PC-3 (cell line): ENCODE data around the gene PCBP3. TPM values are rescaled to one million over a fixed set of nuclear protein-coding genes. Genes with fewer than 3 reads are reported as not detected.

ENCODE experiments used
- ATAC-seq: fragments of 200-7000 bp; cut with Tn5 transposase; 2 replicates; pipeline ENCODE4 v1.9.1; 2020; ENCODE audit warnings: mild to moderate bottlenecking, moderate library complexity
- BruUV-seq: library from RNA; stranded (reverse); fragments of 400-500 nt; replicated peaks from 2 replicates; lab custom pipeline; 2021; lab: Mats Ljungman, UMichigan
- CTCF ChIA-PET: fragments of 300-600 bp; sonication (Branson Sonifier 250); formaldehyde crosslinking; loops from one replicate; lab custom pipeline; 2022; ENCODE audit warnings: antibody characterized with exemption; lab: Charles Lee
- POLR2A ChIA-PET: fragments of 300-600 bp; sonication (Branson Sonifier 250); formaldehyde crosslinking; loops from one replicate; lab custom pipeline; 2022; ENCODE audit warnings: antibody characterized with exemption; ENCODE audit not compliant: unreplicated experiment; lab: Charles Lee
- DNase-seq: peaks from one replicate; pipeline ENCODE4 v3.0.0-alpha.2; 2015
- H2AFZ ChIP-seq: fragments of 300-600 bp; sonication (generic); 2 replicates; pipeline ENCODE4 v1.6.0; 2016; ENCODE audit warnings: antibody characterized with exemption, low read length
- H3F3A ChIP-seq: fragments of 300-600 bp; sonication (generic); one replicate; pipeline ENCODE4 v1.6.0; 2017; ENCODE audit warnings: antibody characterized with exemption, low read length, control low read depth, mild to moderate bottlenecking; ENCODE audit not compliant: unreplicated experiment
- H3K27ac ChIP-seq: fragments of 300-600 bp; sonication (generic); 2 replicates; pipeline ENCODE4 v1.5.1; 2016; ENCODE audit warnings: mild to moderate bottlenecking, low read length
- H3K27me3 ChIP-seq: fragments of 300-600 bp; sonication (generic); 2 replicates; pipeline ENCODE4 v1.6.1; 2016; ENCODE audit warnings: low read length, mixed read lengths
- H3K36me3 ChIP-seq: fragments of 300-600 bp; sonication (generic); 2 replicates; pipeline ENCODE4 v1.6.1; 2016; ENCODE audit warnings: low read depth, mixed run types, low read length, mixed read lengths
- H3K4me1 ChIP-seq: fragments of 300-600 bp; sonication (generic); 2 replicates; pipeline ENCODE4 v1.5.1; 2016; ENCODE audit warnings: low read length; ENCODE audit not compliant: insufficient read depth
- H3K4me2 ChIP-seq: fragments of 300-600 bp; sonication (generic); 2 replicates; pipeline ENCODE4 v1.6.0; 2016; ENCODE audit warnings: low read length
- H3K4me3 ChIP-seq: fragments of 300-600 bp; sonication (generic); 2 replicates; pipeline ENCODE4 v1.5.1; 2016; ENCODE audit warnings: mild to moderate bottlenecking, low read length, mixed read lengths
- H3K79me2 ChIP-seq: fragments of 300-600 bp; sonication (generic); 2 replicates; pipeline ENCODE4 v1.6.1; 2017; ENCODE audit warnings: low read length, mixed read lengths
- H3K9ac ChIP-seq: fragments of 300-600 bp; sonication (generic); 2 replicates; pipeline ENCODE4 v1.6.0; 2016; ENCODE audit warnings: mild to moderate bottlenecking, low read length
- H3K9me2 ChIP-seq: fragments of 300-600 bp; sonication (generic); replicated peaks from 2 replicates; pipeline ENCODE4 v1.6.1; 2016; ENCODE audit warnings: mixed run types, low read length, mixed read lengths
- H3K9me3 ChIP-seq: fragments of 300-600 bp; sonication (generic); 2 replicates; pipeline ENCODE4 v1.6.1; 2016; ENCODE audit warnings: low read length, mixed read lengths
- H4K20me1 ChIP-seq: fragments of 300-600 bp; sonication (generic); 2 replicates; pipeline ENCODE4 v1.6.1; 2016; ENCODE audit warnings: low read length, mixed read lengths
- CTCF ChIP-seq: fragments of 300-600 bp; sonication (generic); conservative IDR thresholded peaks from 2 replicates; pipeline ENCODE4 v1.5.1; 2017; ENCODE audit warnings: antibody characterized with exemption, low read depth, mild to moderate bottlenecking, low read length
- EZH2 ChIP-seq: fragments of 300-600 bp; sonication (generic); IDR thresholded peaks from one replicate; pipeline ENCODE4 v1.6.1; 2017; ENCODE audit warnings: antibody characterized with exemption, mild to moderate bottlenecking, low read length; ENCODE audit not compliant: unreplicated experiment
- EZH2phosphoT487 ChIP-seq: fragments of 300-600 bp; sonication (generic); IDR thresholded peaks from 2 replicates; pipeline ENCODE4 v1.6.1; 2018; ENCODE audit warnings: mild to moderate bottlenecking, antibody characterized with exemption, low read length, borderline replicate concordance
- intact Hi-C: fragments of 100-400 bp; cut with micrococcal nuclease; formaldehyde crosslinking; loops from 2 replicates; pipeline ENCODE4 v1.9.0; 2023
- total RNA-seq: library from RNA; depleted of rRNA; stranded (reverse); fragments of >200 nt; gene quantifications from 2 replicates; pipeline ENCODE4 v1.2.3, GENCODE V29; 2014

The PCBP3 gene
- total RNA-seq, 1 experiment from 2014 or later = 2.4 TPM

DNA sequence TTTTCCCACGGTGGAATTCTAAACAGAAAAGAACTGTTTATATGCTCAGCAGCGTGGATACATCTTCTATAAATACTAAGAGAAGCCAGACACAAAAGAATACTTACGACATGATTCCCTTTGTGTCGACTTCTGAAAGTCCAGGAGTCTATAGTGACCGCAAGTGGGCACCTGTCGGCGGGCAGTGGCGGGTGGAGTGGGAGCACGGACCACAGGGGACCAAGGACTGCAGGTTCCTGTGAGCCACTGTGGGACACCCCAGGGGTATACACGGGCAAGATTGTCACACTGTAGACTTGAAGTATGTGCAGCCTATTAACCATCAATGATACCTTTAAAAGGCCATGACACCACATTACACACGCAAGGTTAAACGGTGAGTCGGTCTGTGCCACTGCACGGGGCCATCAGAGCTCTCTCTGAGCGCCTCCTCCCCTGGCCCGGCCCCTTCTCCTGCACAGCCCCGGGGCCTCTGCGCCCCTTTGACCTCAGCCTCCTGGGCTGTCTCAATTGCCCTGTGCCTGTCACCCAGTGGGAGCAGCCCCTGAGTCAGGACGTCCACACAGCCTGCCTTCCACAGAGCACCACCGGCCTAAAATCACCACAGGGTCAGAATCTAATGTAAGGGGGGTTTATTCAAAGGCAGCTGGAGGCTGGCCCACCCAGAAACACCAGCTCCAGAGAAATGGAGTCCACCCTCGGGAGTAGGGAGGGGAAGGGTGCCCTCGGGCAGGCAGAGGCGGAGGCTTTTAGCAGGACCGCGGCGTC is 248.0 kb downstream of the PCBP3 start:
- H2AFZ ChIP-seq = no peak overlapping the region
- no peak overlapping the region for H3K9ac ChIP-seq
- DNase-seq = no peak
- H4K20me1 ChIP-seq = no peaks in the 10 kb centered on the region
- peaks cover 5% of the 10 kb centered on the region; the same call in 1 of the 2 replicates for H3K27me3 ChIP-seq
- no peak overlapping the region for H3K4me3 ChIP-seq
- no peaks in the 10 kb centered on the region for H3K79me2 ChIP-seq
- ChIA-PET CTCF (no interaction called here), POLR2A (no interaction called here)
- H3K36me3 ChIP-seq = no peaks in the 10 kb centered on the region
- no TSS peak for BruUV-seq
- no peaks in the 10 kb centered on the region for H3K9me3 ChIP-seq
- H3K27ac ChIP-seq = no peak overlapping the region
- H3K9me2 ChIP-seq = no peaks in the 10 kb centered on the region
- no peaks in the 10 kb centered on the region for H3K4me1 ChIP-seq
- intact Hi-C loops = no loop called here
- no peak overlapping the region for H3K4me2 ChIP-seq
- TF ChIP-seq EZH2phosphoT487 (no peak), EZH2 (no peak), CTCF (no peak)
- no peaks in the 10 kb centered on the region for H3F3A ChIP-seq
- ATAC-seq = no peak

- Histone ChIP-seq H3K9me3 (no peaks in the 10 kb centered on the region), H3K9ac (no peak overlapping the region), H3K4me2 (no peak overlapping the region), H3K36me3 (no peaks in the 10 kb centered on the region), H3K27ac (no peak overlapping the region), H3F3A (no peaks in the 10 kb centered on the region), H4K20me1 (no peaks in the 10 kb centered on the region), H3K27me3 (peaks cover 5% of the 10 kb centered on the region; the same call in 1 of the 2 replicates), H3K79me2 (no peaks in the 10 kb centered on the region), H3K4me3 (no peak overlapping the region), H3K9me2 (no peaks in the 10 kb centered on the region), H2AFZ (no peak overlapping the region), H3K4me1 (no peaks in the 10 kb centered on the region)
- no TSS peak for BruUV-seq
- ATAC-seq (no peak), DNase-seq (no peak)
- ChIA-PET CTCF (no interaction called here), POLR2A (no interaction called here)
- no peak for TF ChIP-seq EZH2phosphoT487
- TF ChIP-seq CTCF = no peak
- TF ChIP-seq EZH2 = no peak
- intact Hi-C loops = no loop called here
Measured at GRCh38 chr21:45892156-45892915, 248.8 kb downstream of the PCBP3 start.
